GM12873 (cell line): ENCODE data around the gene MEX3A.
A peak's percentile ranks its signal among the peaks of the same experiment; 100 is the strongest.

ENCODE experiments used
- CTCF ChIP-seq: IDR thresholded peaks from 2 replicates; pipeline ENCODE4 v1.5.1; 2012; ENCODE audit warnings: low read depth, mild to moderate bottlenecking, moderate library complexity, low read length, control low read depth; ENCODE audit not compliant: insufficient read depth; ENCODE audit errors: missing control alignments

Gene MEX3A

GRCh38 chr1:156126043-156126629, 43.9 kb upstream of the MEX3A start:
- peak; percentile 60 for TF ChIP-seq CTCF

- no peak for TF ChIP-seq CTCF
Measured at GRCh38 chr1:156124557-156125483, 42.6 kb upstream of the MEX3A start.

- peak; percentile 43 for TF ChIP-seq CTCF
Measured at GRCh38 chr1:156123356-156124196, 41.3 kb upstream of the MEX3A start.

- no peak for TF ChIP-seq CTCF
Measured at GRCh38 chr1:156122519-156123355, 40.5 kb upstream of the MEX3A start.

GRCh38 chr1:156122086-156122485, 39.8 kb upstream of the MEX3A start:
- TF ChIP-seq CTCF: no peak

GRCh38 chr1:156121457-156121856, 39.2 kb upstream of the MEX3A start:
- no peak for TF ChIP-seq CTCF
